ENCODE measurements around the gene EYS.

DNA sequence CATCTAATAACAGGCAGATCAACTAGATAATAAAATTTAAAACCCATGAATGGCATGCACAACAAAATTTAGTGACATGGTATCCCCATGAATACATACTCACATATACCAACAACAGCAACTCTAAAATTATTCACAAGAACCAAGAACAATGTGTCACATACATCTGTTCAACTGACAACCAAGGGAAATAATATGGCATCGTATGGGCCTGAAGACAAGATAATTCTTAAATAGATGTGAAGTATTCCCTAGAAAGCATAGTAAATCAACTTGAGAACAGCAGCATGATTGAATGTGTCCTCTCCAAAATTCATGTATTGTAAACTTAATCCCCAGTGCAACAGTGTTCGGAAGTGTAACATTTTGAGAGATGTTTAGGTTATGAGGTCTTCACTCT is 635.5 kb downstream of the EYS start:
- no peak for TF ChIP-seq CTCF (conservative IDR thresholded peaks at IDR 0.05)
- TF ChIP-seq ZFX (IDR thresholded peaks at IDR 0.05) = no peak

Data from C4-2B (cell line).